GM23248 (cell line): Measurements from ENCODE around the gene NOL9. TPM values are rescaled to one million over a fixed set of nuclear protein-coding genes. Genes with fewer than 3 reads are reported as not detected.

Experiments
- DNase-seq: peaks from one replicate; pipeline ENCODE4 v3.0.0-alpha.2; 2015
- H2AFZ ChIP-seq: fragments of 200-600 bp; sonication (generic); 2 replicates; pipeline ENCODE4 v1.6.1; 2016; ENCODE audit warnings: antibody characterized with exemption
- H3F3A ChIP-seq: fragments of 200-600 bp; sonication (generic); 2 replicates; pipeline ENCODE4 v1.6.1; 2016; ENCODE audit warnings: mild to moderate bottlenecking, antibody characterized with exemption, mixed run types; ENCODE audit not compliant: insufficient read depth
- H3K27ac ChIP-seq: fragments of 200-600 bp; sonication (generic); 2 replicates; pipeline ENCODE4 v1.5.1; 2016; ENCODE audit warnings: mild to moderate bottlenecking
- H3K27me3 ChIP-seq: fragments of 200-600 bp; sonication (generic); replicated peaks from 2 replicates; pipeline ENCODE4 v1.6.1; 2016; ENCODE audit warnings: mild to moderate bottlenecking; ENCODE audit not compliant: insufficient read depth
- H3K36me3 ChIP-seq: fragments of 200-600 bp; sonication (generic); 2 replicates; pipeline ENCODE4 v1.6.1; 2016; ENCODE audit warnings: low read depth, mild to moderate bottlenecking
- H3K4me1 ChIP-seq: fragments of 200-600 bp; sonication (generic); 2 replicates; pipeline ENCODE4 v1.6.1; 2016; ENCODE audit warnings: mild to moderate bottlenecking; ENCODE audit not compliant: insufficient read depth
- H3K4me2 ChIP-seq: fragments of 200-600 bp; sonication (generic); one replicate; pipeline ENCODE4 v1.6.1; 2016; ENCODE audit warnings: mild to moderate bottlenecking; ENCODE audit not compliant: unreplicated experiment
- H3K4me3 ChIP-seq: fragments of 200-600 bp; sonication (generic); 2 replicates; pipeline ENCODE4 v1.5.1; 2016; ENCODE audit warnings: mild to moderate bottlenecking
- H3K79me2 ChIP-seq: fragments of 200-600 bp; sonication (generic); 2 replicates; pipeline ENCODE4 v1.6.1; 2016; ENCODE audit warnings: mild to moderate bottlenecking; ENCODE audit not compliant: insufficient read depth
- H3K9ac ChIP-seq: fragments of 200-600 bp; sonication (generic); 2 replicates; pipeline ENCODE4 v1.6.1; 2016; ENCODE audit warnings: mild to moderate bottlenecking
- H3K9me2 ChIP-seq: fragments of 200-600 bp; sonication (generic); 2 replicates; pipeline ENCODE4 v1.6.1; 2016; ENCODE audit warnings: mixed run types, mild to moderate bottlenecking, moderate library complexity; ENCODE audit not compliant: insufficient read depth
- H3K9me3 ChIP-seq: fragments of 200-600 bp; sonication (generic); one replicate; pipeline ENCODE4 v1.6.1; 2017; ENCODE audit warnings: low read depth
- H4K20me1 ChIP-seq: fragments of 200-600 bp; sonication (generic); 2 replicates; pipeline ENCODE4 v1.6.0; 2016; ENCODE audit not compliant: insufficient read depth
- EZH2 ChIP-seq: fragments of 200-600 bp; sonication (generic); IDR thresholded peaks from 2 replicates; pipeline ENCODE4 v1.6.1; 2018; ENCODE audit warnings: antibody characterized with exemption, mild to moderate bottlenecking; ENCODE audit not compliant: insufficient read depth, poor library complexity, severe bottlenecking
- EZH2phosphoT487 ChIP-seq: fragments of 200-600 bp; sonication (generic); IDR thresholded peaks from 2 replicates; pipeline ENCODE4 v1.6.1; 2018; ENCODE audit warnings: antibody characterized with exemption, moderate library complexity, mild to moderate bottlenecking, low read depth; ENCODE audit not compliant: insufficient read depth
- WGBS, 2 experiments: methylation state at CpG; one replicate each; pipeline ENCODE4 v1.1.6; 2015 to 2017; ENCODE audit warnings: low lambda C conversion rate in 2 of 2, low coverage in 1 of 2; ENCODE audit errors: missing lambda C conversion rate in 2 of 2; 5-methylcytosine and 5-hydroxymethylcytosine counted together
- in situ Hi-C: fragments of 300-500 bp; cut with MboI; formaldehyde crosslinking; loops from 2 replicates; pipeline ENCODE4 v1.15.0; 2020
- polyA plus RNA-seq: library from polyadenylated mRNA; unstranded; fragments of >200 nt; fragmentation: Nextera tagmentation; extraction: Ambion mirVana; gene quantifications from 2 replicates; pipeline ENCODE4 v1.2.1, GENCODE V29; 2016
- total RNA-seq: library from RNA; depleted of rRNA; stranded (reverse); fragments of >200 nt; shearing (Covaris generic); gene quantifications from 2 replicates; pipeline ENCODE4 v1.2.3, GENCODE V29; 2014

The NOL9 gene
- total and polyA plus RNA-seq, 2 experiments from 2014 or later, result 13.0 to 27.8 TPM

GRCh38 chr1:6483017-6483760 is 71.1 kb downstream of the NOL9 start:
- in situ Hi-C loops, result no loop called here
- no peak for DNase-seq
- H3K27ac ChIP-seq, result no peak overlapping the region
- no peaks in the 10 kb centered on the region for H3K27me3 ChIP-seq
- H3K79me2 ChIP-seq, result no peaks in the 10 kb centered on the region
- no peaks in the 10 kb centered on the region for H3K36me3 ChIP-seq
- H3F3A ChIP-seq, result no peaks in the 10 kb centered on the region
- no peak overlapping the region for H3K9ac ChIP-seq
- H3K4me1 ChIP-seq, result no peaks in the 10 kb centered on the region
- TF ChIP-seq EZH2, result no peak
- no peak for TF ChIP-seq EZH2phosphoT487
- H3K9me3 ChIP-seq, result no peaks in the 10 kb centered on the region
- 77 to 81% methylated on average over 14 of the region's 14 CpGs for WGBS, 2 experiments
- H3K9me2 ChIP-seq, result no peaks in the 10 kb centered on the region
- H4K20me1 ChIP-seq, result no peaks in the 10 kb centered on the region
- H3K4me2 ChIP-seq, result no peak overlapping the region
- no peak overlapping the region for H2AFZ ChIP-seq
- no peak overlapping the region for H3K4me3 ChIP-seq

GRCh38 chr1:6481820-6482219 is 72.5 kb downstream of the NOL9 start:
- 72 to 82% methylated on average over 5 of the region's 5 CpGs for WGBS, 2 experiments
- no peaks in the 10 kb centered on the region for H3K27me3 ChIP-seq
- H3K9me2 ChIP-seq, result no peaks in the 10 kb centered on the region
- no peak overlapping the region for H2AFZ ChIP-seq
- no peak for TF ChIP-seq EZH2
- TF ChIP-seq EZH2phosphoT487, result no peak
- no peak overlapping the region for H3K27ac ChIP-seq
- H3K9ac ChIP-seq, result no peak overlapping the region
- H3K4me1 ChIP-seq, result no peaks in the 10 kb centered on the region
- H3K36me3 ChIP-seq, result no peaks in the 10 kb centered on the region
- no peak overlapping the region for H3K4me2 ChIP-seq
- no peaks in the 10 kb centered on the region for H4K20me1 ChIP-seq
- no peaks in the 10 kb centered on the region for H3F3A ChIP-seq
- in situ Hi-C loops, result no loop called here
- no peaks in the 10 kb centered on the region for H3K79me2 ChIP-seq
- H3K4me3 ChIP-seq, result no peak overlapping the region
- DNase-seq, result no peak
- no peaks in the 10 kb centered on the region for H3K9me3 ChIP-seq

GRCh38 chr1:6477039-6477820 is 77.1 kb downstream of the NOL9 start:
- in situ Hi-C loops, result no loop called here
- H4K20me1 ChIP-seq, result no peaks in the 10 kb centered on the region
- no peaks in the 10 kb centered on the region for H3K79me2 ChIP-seq
- H3K4me1 ChIP-seq, result no peaks in the 10 kb centered on the region
- TF ChIP-seq EZH2phosphoT487, result no peak
- TF ChIP-seq EZH2, result no peak
- no peak for DNase-seq
- no peaks in the 10 kb centered on the region for H3K27me3 ChIP-seq
- no peaks in the 10 kb centered on the region for H3K36me3 ChIP-seq
- no peak overlapping the region for H3K4me3 ChIP-seq
- H2AFZ ChIP-seq, result no peak overlapping the region
- H3K9ac ChIP-seq, result no peak overlapping the region
- H3F3A ChIP-seq, result no peaks in the 10 kb centered on the region
- H3K27ac ChIP-seq, result no peak overlapping the region
- H3K9me3 ChIP-seq, result no peaks in the 10 kb centered on the region
- no peaks in the 10 kb centered on the region for H3K9me2 ChIP-seq
- WGBS, 2 experiments, result 83 to 84% methylated on average over 23 to 24 of the region's 24 CpGs
- no peak overlapping the region for H3K4me2 ChIP-seq

- in situ Hi-C loops, result no loop called here
- Histone ChIP-seq H3K9me3 (no peaks in the 10 kb centered on the region), H3K9ac (no peak overlapping the region), H3K27me3 (no peaks in the 10 kb centered on the region), H3K4me3 (no peak overlapping the region), H4K20me1 (no peaks in the 10 kb centered on the region), H3K36me3 (no peaks in the 10 kb centered on the region), H3K27ac (no peak overlapping the region), H3K79me2 (no peaks in the 10 kb centered on the region), H3K4me2 (no peak overlapping the region), H2AFZ (no peak overlapping the region), H3K9me2 (no peaks in the 10 kb centered on the region), H3K4me1 (no peaks in the 10 kb centered on the region), H3F3A (no peaks in the 10 kb centered on the region)
- TF ChIP-seq EZH2 (no peak), EZH2phosphoT487 (no peak)
- DNase-seq, result no peak
- WGBS, 2 experiments, result 88 to 91% methylated on average over 5 of the region's 5 CpGs
Observed at GRCh38 chr1:6476483-6476882, 77.8 kb downstream of the NOL9 start.
